Activated T-helper 17 cell treated with anti-CD3 and anti-CD28 coated beads, Interleukin-2, amount 50 U/mL, for 72 hours (primary cell): ENCODE measurements around the gene NCSTN. TPM values are rescaled to one million over a fixed set of nuclear protein-coding genes. Genes with fewer than 3 reads are reported as not detected.
"Not testable (repeated sequence)": the region's sequence is repeated elsewhere in the genome, so short reads cannot be mapped to it uniquely, and the experiment has no call there.

Experiments used
- ATAC-seq: fragments of 150-1000 bp; cut with Tn5 transposase; replicated peaks from 2 replicates; pipeline ENCODE4 v1.10.0; 2021; ENCODE audit warnings: mild to moderate bottlenecking, moderate library complexity
- H3K27ac Mint-ChIP-seq: one replicate; pipeline ENCODE4 v1.8.0; 2022; ENCODE audit warnings: mixed read lengths
- H3K27me3 Mint-ChIP-seq: one replicate; pipeline ENCODE4 v1.8.0; 2022; ENCODE audit warnings: mixed read lengths
- H3K36me3 Mint-ChIP-seq: one replicate; pipeline ENCODE4 v1.8.0; 2022; ENCODE audit warnings: low read depth, mild to moderate bottlenecking, mixed read lengths
- H3K4me1 Mint-ChIP-seq: one replicate; pipeline ENCODE4 v1.8.0; 2022; ENCODE audit warnings: mixed read lengths
- H3K4me3 Mint-ChIP-seq: one replicate; pipeline ENCODE4 v1.8.0; 2022; ENCODE audit warnings: mild to moderate bottlenecking, mixed read lengths
- H3K9me3 Mint-ChIP-seq: one replicate; pipeline ENCODE4 v1.8.0; 2022; ENCODE audit warnings: mixed read lengths
- total RNA-seq, 2 donors: library from RNA; stranded (reverse); gene quantifications; one replicate each; pipeline ENCODE4 v1.2.3, GENCODE V29; 2022

The NCSTN gene
- total RNA-seq, 2 donors from 2014 or later, result 58.7 to 67.4 TPM

DNA sequence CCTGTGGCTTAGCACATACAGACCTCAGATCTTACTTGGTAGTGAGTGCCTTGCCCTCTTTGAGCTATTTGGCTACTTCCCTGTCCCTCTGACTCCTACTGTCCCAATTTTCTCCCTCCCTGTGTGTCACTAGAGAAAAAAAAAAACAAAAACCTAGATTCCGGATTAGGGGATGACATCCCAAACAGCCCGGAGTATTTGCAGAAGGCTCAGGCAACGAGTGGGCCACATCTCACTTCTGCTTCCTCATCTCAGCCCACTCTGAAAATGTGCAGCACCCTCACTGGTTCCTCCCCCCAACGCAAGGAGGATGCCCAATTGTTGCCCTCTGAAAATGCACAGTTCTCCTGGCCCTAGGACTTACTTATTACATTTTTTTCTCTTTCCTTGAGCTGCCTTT, 28.6 kb downstream of the NCSTN start:
- no peak overlapping the region for H3K4me3 Mint-ChIP-seq

DNA sequence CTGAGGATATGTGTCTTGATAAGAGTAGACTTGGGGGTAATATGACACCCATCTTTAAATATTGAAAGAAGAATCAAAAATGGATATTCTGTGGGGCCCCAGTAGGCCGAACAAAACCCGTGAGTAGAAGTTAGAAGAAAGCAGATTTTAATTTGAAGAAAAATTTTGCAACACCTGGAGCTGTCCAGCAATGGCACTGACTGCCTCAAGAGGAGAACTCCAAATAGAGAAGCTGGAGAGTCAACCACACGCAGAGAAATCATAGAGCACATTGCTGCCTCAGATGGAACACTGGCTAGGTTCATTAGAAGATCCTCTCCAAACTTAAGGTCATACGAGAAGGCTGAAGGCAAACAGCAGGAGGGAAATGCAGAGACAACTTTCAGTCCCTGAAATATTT, 30.5 kb downstream of the NCSTN start:
- Mint-ChIP-seq H3K4me3 (no peak overlapping the region), H3K27me3 (no peaks in the 10 kb centered on the region), H3K4me1 (peaks cover 5% of the 10 kb centered on the region), H3K36me3 (no peaks in the 10 kb centered on the region), H3K9me3 (no peaks in the 10 kb centered on the region), H3K27ac (no peak overlapping the region)
- no peak for ATAC-seq

More for the DNA sequence above, 28.6 kb downstream of the NCSTN start:
- Mint-ChIP-seq H3K4me1 (peaks cover 5% of the 10 kb centered on the region), H3K27me3 (no peaks in the 10 kb centered on the region), H3K36me3 (no peaks in the 10 kb centered on the region), H3K9me3 (no peaks in the 10 kb centered on the region), H3K27ac (peak overlapping the region; percentile 25)
- ATAC-seq, result no peak

DNA sequence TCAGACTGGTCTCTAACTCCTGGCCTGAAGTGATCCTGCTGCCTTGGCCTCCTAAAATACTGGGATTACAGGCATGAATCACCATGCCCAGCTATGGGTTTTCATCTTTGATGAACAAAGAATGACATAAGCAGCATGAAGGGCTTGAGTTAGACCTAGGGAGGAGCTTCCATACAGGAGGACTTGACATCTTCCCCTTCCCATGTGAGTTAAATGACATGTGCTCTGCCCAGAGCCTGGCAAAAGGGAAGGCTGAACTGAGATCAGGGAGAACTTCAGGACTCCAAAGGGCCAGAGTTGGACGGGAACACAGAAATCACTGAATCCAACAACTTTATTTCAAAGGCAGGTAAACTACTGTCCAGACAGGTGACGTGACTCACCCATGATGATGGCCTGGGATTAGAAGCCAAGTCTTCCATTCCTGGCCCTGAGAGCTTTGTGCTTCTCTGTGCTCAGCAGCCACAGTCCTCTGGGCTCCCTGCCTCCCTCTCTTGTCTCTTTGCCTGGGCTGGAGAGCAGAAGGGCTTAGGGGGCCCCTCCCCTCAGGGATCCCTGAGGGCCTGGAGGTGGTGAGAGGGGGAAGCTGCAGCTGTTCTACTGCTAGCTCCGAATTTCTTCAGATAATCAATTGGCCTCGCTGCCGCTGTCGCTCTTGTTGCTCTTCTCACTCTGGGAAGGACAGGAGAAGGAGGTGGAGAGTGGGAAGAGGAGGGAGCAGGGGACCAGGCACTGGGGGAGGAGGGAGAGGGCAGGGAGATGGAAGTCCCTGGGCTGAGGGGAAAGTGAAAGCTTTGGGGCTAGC, 31.3 kb downstream of the NCSTN start:
- no peak overlapping the region for H3K27ac Mint-ChIP-seq
- H3K36me3 Mint-ChIP-seq, result no peaks in the 10 kb centered on the region
- H3K4me1 Mint-ChIP-seq, result peaks cover 5% of the 10 kb centered on the region
- no peaks in the 10 kb centered on the region for H3K9me3 Mint-ChIP-seq
- no peak overlapping the region for H3K4me3 Mint-ChIP-seq
- no peaks in the 10 kb centered on the region for H3K27me3 Mint-ChIP-seq
- ATAC-seq, result no peak

DNA sequence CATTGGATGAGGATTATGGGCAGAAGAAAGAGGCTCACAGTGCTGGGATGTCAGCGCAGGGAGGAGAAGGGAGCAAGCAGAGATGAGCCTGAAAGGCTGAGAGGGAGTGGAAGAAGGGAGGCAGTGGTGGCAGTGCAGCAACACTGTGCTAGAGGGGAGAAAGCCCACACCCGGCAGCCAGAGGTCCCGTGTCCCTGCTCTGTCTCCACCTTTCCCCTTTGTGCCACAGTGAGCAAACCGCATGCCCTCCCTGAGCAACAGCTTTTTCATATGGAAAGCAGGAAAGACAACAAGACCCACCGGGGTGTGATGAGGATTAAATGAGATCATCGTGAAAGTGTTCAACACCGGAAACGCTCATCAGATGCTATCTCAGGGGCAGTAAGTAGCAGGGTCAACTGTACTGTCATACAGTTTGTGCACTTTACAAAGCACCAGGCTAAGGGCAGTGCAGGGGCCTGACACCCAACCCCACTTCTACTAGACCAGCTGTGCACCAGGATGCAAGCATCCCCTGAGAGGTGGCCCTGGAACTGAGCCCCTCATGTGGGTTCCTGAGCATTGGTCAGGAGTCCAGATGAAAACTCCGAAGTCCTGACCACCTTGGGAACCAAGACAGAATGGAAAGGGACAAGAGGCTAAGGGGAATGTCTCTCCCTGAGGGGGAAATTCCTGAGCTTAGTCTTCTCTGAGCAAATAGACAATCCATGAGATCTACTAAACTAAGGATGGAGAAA, 32.8 kb downstream of the NCSTN start:
- no peaks in the 10 kb centered on the region for H3K36me3 Mint-ChIP-seq
- H3K9me3 Mint-ChIP-seq, result no peaks in the 10 kb centered on the region
- H3K27me3 Mint-ChIP-seq, result no peaks in the 10 kb centered on the region
- peak overlapping the region; percentile 23 for H3K27ac Mint-ChIP-seq
- H3K4me1 Mint-ChIP-seq, result peaks cover 5% of the 10 kb centered on the region
- peak; percentile 73 for ATAC-seq
- H3K4me3 Mint-ChIP-seq, result peak overlapping the region; percentile 27

DNA sequence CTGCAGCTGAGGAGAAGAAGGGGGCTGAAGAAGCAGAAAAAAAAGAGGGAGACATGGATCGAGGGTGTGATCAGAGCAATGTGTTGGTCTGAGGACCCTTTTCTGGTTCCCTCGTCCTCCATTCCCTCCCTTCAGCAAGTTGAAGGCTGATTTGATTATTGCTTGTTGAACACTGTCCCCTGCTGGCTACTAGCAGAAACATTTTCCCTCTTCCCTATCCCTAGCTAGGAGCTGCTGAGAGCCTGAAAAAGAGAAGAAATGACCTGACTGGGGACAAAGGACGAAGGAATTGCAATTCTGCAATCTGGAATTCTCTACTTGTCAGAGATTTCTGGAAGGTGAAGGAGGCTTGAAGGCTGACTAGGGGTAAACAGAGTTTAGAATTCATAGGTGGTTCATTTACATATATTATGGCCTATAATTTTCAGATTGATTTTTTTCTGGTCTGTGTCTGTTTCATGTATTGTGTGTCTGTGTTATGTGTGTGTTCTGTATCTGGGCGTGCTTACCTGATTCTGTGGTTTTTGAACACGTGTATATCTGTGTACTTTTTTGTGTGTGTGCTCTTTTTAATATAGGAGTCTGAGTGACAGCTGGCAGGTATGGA, 33.4 kb downstream of the NCSTN start:
- H3K27ac Mint-ChIP-seq, result peak overlapping the region; percentile 23
- H3K4me1 Mint-ChIP-seq, result peaks cover 5% of the 10 kb centered on the region
- no peaks in the 10 kb centered on the region for H3K9me3 Mint-ChIP-seq
- no peaks in the 10 kb centered on the region for H3K27me3 Mint-ChIP-seq
- no peak overlapping the region for H3K4me3 Mint-ChIP-seq
- peak; percentile 82 for ATAC-seq
- no peaks in the 10 kb centered on the region for H3K36me3 Mint-ChIP-seq

DNA sequence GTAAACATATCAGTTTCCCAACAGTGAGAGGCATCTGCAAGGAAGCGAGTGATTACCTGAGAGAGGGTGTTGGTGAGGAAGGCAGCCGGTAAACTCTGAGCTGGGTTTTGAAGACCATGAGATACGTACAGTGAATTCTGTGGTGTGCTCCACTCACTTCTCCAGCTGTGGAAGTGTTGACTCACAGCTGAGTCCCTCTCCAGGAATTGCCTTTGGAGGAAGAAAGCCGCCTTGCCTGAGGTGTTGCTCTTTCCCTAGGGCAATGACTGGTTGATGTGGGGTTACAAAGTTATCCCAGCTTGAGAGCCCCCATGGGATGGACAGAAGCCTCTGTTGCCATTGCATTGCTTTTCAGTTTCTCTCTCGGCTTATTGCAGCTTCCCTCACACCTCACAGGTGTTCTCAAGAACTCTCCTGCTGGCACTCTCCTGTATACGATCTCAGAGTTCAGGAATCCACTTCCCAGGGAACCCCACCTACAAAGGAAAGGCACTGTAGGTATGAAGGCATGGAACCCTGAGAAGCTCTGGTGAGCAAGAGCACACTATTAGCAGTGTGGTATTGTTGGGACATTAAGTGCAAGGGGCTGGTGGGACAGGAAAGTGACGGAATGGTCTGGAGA, 34.5 kb downstream of the NCSTN start:
- H3K27ac Mint-ChIP-seq, result no peak overlapping the region
- ATAC-seq, result no peak
- no peaks in the 10 kb centered on the region for H3K27me3 Mint-ChIP-seq
- H3K9me3 Mint-ChIP-seq, result no peaks in the 10 kb centered on the region
- no peaks in the 10 kb centered on the region for H3K36me3 Mint-ChIP-seq
- no peak overlapping the region for H3K4me3 Mint-ChIP-seq
- H3K4me1 Mint-ChIP-seq, result peaks cover 5% of the 10 kb centered on the region

DNA sequence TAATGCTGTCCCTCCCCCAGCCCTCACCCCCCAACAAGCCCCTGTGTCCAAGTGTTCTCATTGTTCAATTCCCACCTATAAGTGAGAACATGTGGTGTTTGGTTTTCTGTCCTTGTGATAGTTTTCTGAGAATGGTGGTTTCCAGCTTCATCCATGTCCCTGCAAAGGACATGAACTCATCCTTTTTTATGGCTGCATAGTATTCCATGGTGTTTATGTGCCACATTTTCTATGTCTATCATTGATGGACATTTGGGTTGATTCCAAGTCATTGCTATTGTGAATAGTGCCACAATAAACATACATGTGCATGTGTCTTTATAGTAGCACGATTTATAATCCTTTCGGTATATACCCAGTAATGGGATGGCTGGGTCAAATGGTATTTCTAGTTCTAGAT, 41.6 kb downstream of the NCSTN start:
- H3K27ac Mint-ChIP-seq, result not testable (repeated sequence)

DNA sequence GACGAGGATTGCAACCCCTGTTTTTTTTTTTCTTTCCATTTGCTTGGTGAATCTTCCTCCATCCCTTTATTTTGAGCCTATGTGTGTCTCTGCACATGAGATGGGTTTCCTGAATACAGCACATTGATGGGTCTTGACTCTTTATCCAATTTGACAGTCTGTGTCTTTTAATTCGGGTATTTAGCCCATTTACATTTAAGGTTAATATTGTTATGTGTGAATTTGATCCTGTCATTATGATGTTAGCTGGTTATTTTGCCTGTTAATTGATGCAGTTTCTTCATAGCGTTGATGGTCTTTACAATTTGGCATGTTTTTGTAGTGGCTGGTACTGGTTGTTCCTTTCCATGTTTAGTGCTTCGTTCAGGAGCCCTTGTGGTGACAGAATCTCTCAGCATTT, 45.2 kb downstream of the NCSTN start:
- H3K36me3 Mint-ChIP-seq, ATAC-seq, H3K27ac Mint-ChIP-seq, H3K4me1 Mint-ChIP-seq, H3K9me3 Mint-ChIP-seq, H3K4me3 Mint-ChIP-seq, H3K27me3 Mint-ChIP-seq: not testable (repeated sequence)

More for the DNA sequence above, 41.6 kb downstream of the NCSTN start:
- H3K4me3 Mint-ChIP-seq, ATAC-seq, H3K9me3 Mint-ChIP-seq, H3K27me3 Mint-ChIP-seq, H3K4me1 Mint-ChIP-seq, H3K36me3 Mint-ChIP-seq: not testable (repeated sequence)

DNA sequence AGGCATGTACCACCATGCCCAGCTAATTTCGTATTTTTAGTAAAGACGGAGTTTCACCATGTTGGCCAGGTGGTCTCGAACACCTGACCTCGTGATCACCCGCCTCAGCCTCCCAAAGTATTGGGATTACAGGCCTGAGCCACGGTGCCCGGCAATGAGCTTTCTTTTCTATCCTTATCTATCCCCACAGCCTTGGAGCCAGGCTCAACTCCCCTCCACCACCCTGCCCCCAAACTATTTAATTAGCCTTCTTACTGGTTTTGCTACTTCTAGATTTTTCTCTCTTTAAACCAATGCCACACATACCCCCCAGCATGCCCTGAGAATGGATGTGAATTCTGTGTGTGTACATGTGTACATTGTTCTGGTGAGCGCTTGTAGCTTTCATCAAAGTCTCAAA, 51.5 kb downstream of the NCSTN start:
- H3K4me1 Mint-ChIP-seq, result no peaks in the 10 kb centered on the region
- no peak overlapping the region for H3K27ac Mint-ChIP-seq
- ATAC-seq, result no peak
- H3K4me3 Mint-ChIP-seq, result no peak overlapping the region
- H3K36me3 Mint-ChIP-seq, result no peaks in the 10 kb centered on the region
- H3K9me3 Mint-ChIP-seq, result no peaks in the 10 kb centered on the region
- H3K27me3 Mint-ChIP-seq, result peaks cover 18% of the 10 kb centered on the region

DNA sequence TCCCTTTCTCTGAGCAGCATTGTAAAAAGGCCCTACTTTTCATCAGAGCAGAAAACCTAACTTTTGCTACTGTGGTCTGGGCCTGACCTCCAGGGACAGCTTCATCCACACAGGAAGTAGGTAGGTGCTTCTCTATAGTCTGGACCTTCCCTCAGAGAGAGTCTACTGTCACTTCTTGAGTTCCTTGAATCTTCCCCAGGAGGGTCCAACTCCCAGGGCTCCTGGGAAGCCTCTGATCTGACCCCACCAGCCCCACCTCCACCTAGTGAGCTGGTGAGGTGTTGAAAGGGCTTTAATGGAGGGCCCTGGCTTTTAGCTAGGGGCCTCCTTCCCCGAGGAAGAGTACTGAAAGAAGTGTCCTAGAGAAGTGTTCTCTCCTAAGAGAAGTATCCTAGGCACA, 54.5 kb downstream of the NCSTN start:
- no peaks in the 10 kb centered on the region for H3K9me3 Mint-ChIP-seq
- ATAC-seq, result no peak

DNA sequence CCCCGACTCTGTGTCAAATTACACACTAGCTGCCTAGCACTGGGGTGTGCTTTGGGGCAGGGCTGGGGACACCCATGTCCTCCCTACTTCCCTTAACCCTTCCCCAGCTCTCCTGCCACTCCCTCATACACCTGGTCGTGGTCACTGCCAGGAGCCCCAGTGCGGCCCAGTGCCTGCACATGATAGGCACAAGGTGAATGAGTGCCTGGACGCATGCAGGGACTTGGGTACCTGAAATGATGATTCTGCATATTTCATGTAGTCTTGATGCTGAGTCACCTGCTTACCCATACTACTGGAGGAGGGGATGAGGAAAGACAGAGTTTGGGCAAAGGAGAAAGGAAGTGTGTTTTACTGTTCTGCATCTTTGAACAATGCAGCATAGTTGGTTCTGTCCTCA, 55.6 kb downstream of the NCSTN start:
- H3K4me1 Mint-ChIP-seq, result peaks cover 7% of the 10 kb centered on the region
- peaks cover 37% of the 10 kb centered on the region for H3K27me3 Mint-ChIP-seq
- no peak for ATAC-seq
- H3K27ac Mint-ChIP-seq, result no peak overlapping the region
- no peak overlapping the region for H3K4me3 Mint-ChIP-seq
- H3K9me3 Mint-ChIP-seq, result no peaks in the 10 kb centered on the region
- no peaks in the 10 kb centered on the region for H3K36me3 Mint-ChIP-seq

More for the DNA sequence above, 54.5 kb downstream of the NCSTN start:
- Mint-ChIP-seq H3K27ac (no peak overlapping the region), H3K4me1 (peaks cover 7% of the 10 kb centered on the region), H3K27me3 (peaks cover 29% of the 10 kb centered on the region), H3K4me3 (no peak overlapping the region), H3K36me3 (no peaks in the 10 kb centered on the region)

DNA sequence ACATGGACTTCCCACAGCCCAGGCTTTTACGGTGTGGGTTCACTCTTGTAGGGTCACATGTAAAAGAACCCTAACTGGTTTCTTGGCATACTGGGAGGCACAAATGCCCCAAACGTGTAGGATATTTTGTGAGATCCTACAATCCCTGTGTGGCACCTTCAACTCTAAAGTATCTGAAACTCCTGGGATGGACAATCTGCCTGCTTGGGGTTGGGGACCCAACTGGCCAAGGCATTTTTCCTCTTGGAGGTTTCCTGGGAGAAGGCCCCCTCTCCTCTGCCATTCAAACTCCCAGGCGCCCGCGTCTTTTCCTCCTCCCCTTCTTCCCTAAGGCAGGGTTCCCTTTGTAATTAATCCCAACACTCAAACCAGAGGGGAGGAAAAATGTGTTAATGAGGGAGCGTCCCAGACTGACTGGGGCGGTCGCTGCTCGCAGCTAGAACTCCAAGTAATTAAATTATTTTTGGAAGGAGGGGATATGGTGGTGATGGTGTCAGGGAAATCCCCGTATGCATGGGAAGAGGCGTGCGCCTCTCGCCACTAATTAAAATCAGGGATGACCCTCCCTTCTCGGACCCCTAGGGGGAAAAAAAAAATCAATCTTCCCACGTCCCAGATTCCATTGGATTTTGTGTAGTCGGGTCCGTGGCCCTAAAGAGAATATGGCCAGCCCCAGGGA, 56.5 kb downstream of the NCSTN start:
- no peak for ATAC-seq
- Mint-ChIP-seq H3K36me3 (no peaks in the 10 kb centered on the region), H3K4me1 (peaks cover 7% of the 10 kb centered on the region), H3K27me3 (peaks cover 34% of the 10 kb centered on the region), H3K4me3 (peak overlapping the region; percentile 13), H3K27ac (no peak overlapping the region), H3K9me3 (no peaks in the 10 kb centered on the region)

DNA sequence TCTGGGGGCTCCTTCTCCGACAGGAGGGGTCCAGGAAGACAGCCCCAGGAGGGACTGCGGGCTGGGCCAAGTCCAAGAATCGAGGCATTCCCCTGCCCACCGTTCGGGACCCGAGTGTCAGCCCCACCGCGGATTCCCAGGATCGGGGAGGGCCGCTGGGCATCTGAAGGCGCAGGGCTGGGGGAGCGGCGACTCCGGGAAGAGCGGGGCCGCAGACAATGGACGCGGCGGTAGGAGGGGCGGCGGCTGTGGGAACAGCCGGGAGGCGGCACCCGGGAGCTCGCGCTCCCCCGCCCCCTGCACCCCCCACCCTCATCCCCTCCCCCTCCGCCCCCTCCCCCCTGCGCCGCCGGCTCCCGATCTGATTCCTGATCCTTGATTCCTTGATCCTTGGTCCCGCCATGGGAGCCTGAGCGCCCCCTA, 57.1 kb downstream of the NCSTN start, which contains the start of gene VANGL2:
Gene VANGL2, plus strand, starts transcription at position 342 of the 423 bp plus-strand sequence. CDS start 15,274 bp downstream, outside the sequence.
- no peak for ATAC-seq
- peaks cover 7% of the 10 kb centered on the region for H3K4me1 Mint-ChIP-seq
- no peaks in the 10 kb centered on the region for H3K36me3 Mint-ChIP-seq
- peak within 1 kb of the TSS; percentile 13 for H3K4me3 Mint-ChIP-seq
- no peaks in the 10 kb centered on the region for H3K9me3 Mint-ChIP-seq
- peaks cover 33% of the 10 kb centered on the region for H3K27me3 Mint-ChIP-seq
- no peak within 1 kb of the TSS for H3K27ac Mint-ChIP-seq
